AG04450 (cell line): Measurements from ENCODE around the gene FBXL19. TPM values are rescaled to one million over a fixed set of nuclear protein-coding genes. Genes with fewer than 3 reads are reported as not detected.

Experiments used
- CTCF ChIA-PET: fragments of 300-600, 350-600 bp; formaldehyde crosslinking; extraction: SDS; loops from one replicate; lab custom pipeline; 2022; ENCODE audit warnings: antibody characterized with exemption, inconsistent platforms; lab: Charles Lee
- POLR2A ChIA-PET: fragments of 350-600 bp; formaldehyde crosslinking; extraction: SDS; loops from one replicate; lab custom pipeline; 2021; ENCODE audit warnings: antibody characterized with exemption, inconsistent platforms; lab: Yijun Ruan, JAX
- DNase-seq: peaks from one replicate; pipeline ENCODE4 v3.0.0-alpha.2; 2011; ENCODE audit warnings: low read depth, low spot score
- H3K27ac ChIP-seq: one replicate; pipeline ENCODE4 v1.5.1; 2012; ENCODE audit warnings: low read depth, low read length, control low read depth
- H3K27me3 ChIP-seq: one replicate; pipeline ENCODE4 v1.6.0; 2012; ENCODE audit warnings: low read length; ENCODE audit not compliant: control insufficient read depth, insufficient read depth
- H3K4me3 ChIP-seq: 2 replicates; pipeline ENCODE4 v1.5.1; 2011; ENCODE audit warnings: mild to moderate bottlenecking, low read depth, low read length, control low read depth
- H3K9me3 ChIP-seq: 2 replicates; pipeline ENCODE4 v1.5.1; 2012; ENCODE audit warnings: low read length; ENCODE audit not compliant: control insufficient read depth, insufficient read depth
- polyA minus RNA-seq: library from RNA; depleted of rRNA, polyadenylated mRNA; stranded (reverse); fragments of >200 nt; gene quantifications from 2 replicates; pipeline ENCODE4 v1.2.3, GENCODE V29; 2011; rRNA and poly(A)+ RNA removed
- polyA plus RNA-seq: library from polyadenylated mRNA; depleted of rRNA; stranded (reverse); fragments of >200 nt; gene quantifications from 2 replicates; pipeline ENCODE4 v1.2.3, GENCODE V29; 2011; rRNA removed
- TF ChIP-seq, protein P1 (sequence below): IDR thresholded peaks from 2 replicates; pipeline ENCODE4 v1.5.1; 2011; ENCODE audit warnings: low read depth, low read length, control low read depth, inconsistent platforms

The FBXL19 gene, protein sequence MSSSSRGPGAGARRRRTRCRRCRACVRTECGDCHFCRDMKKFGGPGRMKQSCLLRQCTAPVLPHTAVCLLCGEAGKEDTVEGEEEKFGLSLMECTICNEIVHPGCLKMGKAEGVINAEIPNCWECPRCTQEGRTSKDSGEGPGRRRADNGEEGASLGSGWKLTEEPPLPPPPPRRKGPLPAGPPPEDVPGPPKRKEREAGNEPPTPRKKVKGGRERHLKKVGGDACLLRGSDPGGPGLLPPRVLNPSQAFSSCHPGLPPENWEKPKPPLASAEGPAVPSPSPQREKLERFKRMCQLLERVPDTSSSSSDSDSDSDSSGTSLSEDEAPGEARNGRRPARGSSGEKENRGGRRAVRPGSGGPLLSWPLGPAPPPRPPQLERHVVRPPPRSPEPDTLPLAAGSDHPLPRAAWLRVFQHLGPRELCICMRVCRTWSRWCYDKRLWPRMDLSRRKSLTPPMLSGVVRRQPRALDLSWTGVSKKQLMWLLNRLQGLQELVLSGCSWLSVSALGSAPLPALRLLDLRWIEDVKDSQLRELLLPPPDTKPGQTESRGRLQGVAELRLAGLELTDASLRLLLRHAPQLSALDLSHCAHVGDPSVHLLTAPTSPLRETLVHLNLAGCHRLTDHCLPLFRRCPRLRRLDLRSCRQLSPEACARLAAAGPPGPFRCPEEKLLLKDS
- polyA plus RNA-seq (7.1 and 10.6 TPM in 2 replicates), polyA minus RNA-seq (7.6 and 9.4 TPM in 2 replicates)

DNA sequence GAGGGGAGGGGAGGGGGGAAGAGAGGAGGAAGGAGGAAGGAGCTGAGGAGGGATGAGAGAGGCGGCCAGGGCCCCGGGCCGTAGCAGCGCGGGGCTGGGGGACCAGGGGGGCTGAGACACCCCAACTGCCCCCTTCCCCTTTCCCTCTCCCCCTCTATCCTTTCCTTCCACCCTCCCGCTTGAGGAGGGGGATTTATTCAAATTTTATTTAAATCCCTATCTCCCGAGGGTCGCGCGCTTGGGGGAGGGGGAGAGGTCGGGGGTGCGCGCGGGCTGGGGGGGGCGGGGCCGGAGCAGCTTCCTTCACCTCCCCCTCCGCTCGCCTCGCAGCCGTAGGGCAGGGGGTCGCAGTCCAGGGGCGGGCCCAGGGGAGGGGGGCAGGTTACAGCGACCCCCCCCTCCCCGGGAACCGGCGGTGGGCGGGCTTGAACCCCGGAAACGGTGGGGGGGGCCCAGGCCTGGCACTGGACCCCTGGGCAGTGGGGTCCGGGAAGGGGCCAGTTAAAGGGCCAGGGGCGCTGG, at the start of gene FBXL19:
TSS of gene FBXL19 (plus strand) at position 19 of the 522 bp plus-strand sequence. CDS start 2,183 bp downstream, outside the sequence.
- Histone ChIP-seq H3K9me3 (no peaks in the 10 kb centered on the region), H3K27ac (peak within 1 kb of the TSS; percentile 97), H3K27me3 (no peaks in the 10 kb centered on the region), H3K4me3 (peak within 1 kb of the TSS; percentile 94)
- DNase-seq, result no peak
- TF ChIP-seq, protein P1, sequence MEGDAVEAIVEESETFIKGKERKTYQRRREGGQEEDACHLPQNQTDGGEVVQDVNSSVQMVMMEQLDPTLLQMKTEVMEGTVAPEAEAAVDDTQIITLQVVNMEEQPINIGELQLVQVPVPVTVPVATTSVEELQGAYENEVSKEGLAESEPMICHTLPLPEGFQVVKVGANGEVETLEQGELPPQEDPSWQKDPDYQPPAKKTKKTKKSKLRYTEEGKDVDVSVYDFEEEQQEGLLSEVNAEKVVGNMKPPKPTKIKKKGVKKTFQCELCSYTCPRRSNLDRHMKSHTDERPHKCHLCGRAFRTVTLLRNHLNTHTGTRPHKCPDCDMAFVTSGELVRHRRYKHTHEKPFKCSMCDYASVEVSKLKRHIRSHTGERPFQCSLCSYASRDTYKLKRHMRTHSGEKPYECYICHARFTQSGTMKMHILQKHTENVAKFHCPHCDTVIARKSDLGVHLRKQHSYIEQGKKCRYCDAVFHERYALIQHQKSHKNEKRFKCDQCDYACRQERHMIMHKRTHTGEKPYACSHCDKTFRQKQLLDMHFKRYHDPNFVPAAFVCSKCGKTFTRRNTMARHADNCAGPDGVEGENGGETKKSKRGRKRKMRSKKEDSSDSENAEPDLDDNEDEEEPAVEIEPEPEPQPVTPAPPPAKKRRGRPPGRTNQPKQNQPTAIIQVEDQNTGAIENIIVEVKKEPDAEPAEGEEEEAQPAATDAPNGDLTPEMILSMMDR, result no peak
- ChIA-PET CTCF (interaction anchor here (0.6 kb wide), 2 partner anchors 79 to 286 kb away, joined by 4 to 6 read pairs; no protein-coding TSS in a partner anchor), POLR2A (interaction anchor here (0.6 to 1.0 kb wide), 4 partner anchors 13 to 564 kb away, joined by 3 to 4 read pairs (median 3); partner anchors contain the start of gene ORAI3)

DNA sequence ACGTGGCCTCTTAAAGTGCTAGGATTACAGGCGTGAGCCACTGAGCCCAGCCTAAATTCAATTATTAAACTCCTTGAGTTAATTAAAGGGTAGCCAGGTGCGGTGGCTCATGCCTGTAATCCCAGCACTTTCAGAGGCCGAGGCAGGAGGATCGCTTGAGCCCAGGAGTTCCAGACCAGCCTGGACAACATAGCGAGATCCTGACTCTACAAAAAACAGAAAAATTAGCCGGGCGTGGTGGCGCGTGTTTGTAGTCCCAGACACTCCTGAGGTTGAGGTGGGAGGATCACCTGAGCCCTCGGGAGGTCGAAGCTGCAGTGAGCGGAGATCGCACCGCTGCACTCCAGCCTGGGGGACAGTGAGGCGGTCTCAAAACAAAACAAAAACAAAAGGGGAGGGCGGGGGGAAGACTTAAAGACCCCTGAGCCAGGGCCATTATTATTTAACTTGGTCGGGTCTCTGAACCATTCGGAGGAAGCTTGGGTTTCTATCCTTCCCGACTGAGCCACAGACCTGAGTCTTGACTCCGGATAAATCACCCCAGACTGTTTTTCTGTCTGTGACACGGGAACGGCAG, 49.0 kb upstream of the FBXL19 start:
- H3K27me3 ChIP-seq, result no peaks in the 10 kb centered on the region
- no peak for DNase-seq
- H3K27ac ChIP-seq, result peak overlapping the region; percentile 96
- peak overlapping the region; percentile 85 for H3K4me3 ChIP-seq
- ChIA-PET CTCF (interaction anchor here (1.2 to 1.3 kb wide), 3 partner anchors 19 to 60 kb away, joined by 3 read pairs; no protein-coding TSS in a partner anchor), POLR2A (interaction anchor here (0.5 to 3.0 kb wide), 9 partner anchors 16 to 87 kb away, joined by 3 to 22 read pairs (median 5); partner anchors contain the start of genes BCL7C, CTF1 and ZNF629)
- peaks cover 3% of the 10 kb centered on the region; the same call in 1 of the 2 replicates for H3K9me3 ChIP-seq
- TF ChIP-seq, protein P1, result no peak

DNA sequence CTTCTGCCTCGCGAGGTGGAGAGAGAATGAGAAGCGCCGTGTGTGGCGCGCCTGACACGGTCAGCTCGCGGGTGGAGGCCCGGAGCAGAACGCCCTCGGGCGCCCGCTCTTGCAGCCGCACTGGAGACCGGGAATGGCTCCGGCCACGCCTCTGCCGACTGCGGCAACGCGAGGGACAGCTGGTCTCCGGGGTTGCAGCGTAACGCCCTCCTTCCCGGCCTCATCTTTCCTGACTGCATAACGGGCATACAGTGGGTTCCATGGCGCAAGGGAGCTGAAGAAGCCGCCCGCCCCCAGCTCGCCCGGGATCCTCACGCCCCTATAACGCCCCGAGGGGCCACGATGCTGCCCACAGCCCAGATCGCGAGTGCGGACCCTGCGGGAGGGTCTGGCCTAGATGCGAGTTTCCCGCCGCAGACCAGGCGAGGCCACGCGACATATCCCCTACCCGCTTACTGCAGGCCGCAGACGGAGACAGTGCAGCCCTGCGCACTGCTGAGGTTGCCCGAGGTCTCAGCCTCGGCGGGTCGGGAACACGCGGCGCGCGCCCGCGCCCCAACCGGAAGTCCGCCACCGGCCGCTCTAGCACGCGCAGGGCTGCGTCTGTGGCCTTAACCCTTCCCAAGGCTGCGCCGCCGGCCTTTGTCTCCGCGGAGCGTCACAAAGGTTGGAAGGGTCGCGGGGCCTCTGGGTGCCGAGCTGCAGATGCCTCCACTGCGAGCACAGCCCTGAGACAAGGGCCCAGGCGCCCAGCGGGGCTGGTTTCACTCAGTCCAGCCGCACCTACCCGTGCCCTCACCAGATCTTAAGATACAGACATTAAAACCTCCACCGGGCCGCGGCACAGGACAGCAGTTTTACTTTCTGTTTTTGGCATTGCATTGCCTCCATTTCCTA, 48.3 kb upstream of the FBXL19 start:
- Histone ChIP-seq H3K4me3 (peak overlapping the region; percentile 85), H3K9me3 (peaks cover 3% of the 10 kb centered on the region; the same call in 1 of the 2 replicates), H3K27ac (peak overlapping the region; percentile 96), H3K27me3 (no peaks in the 10 kb centered on the region)
- POLR2A ChIA-PET, result interaction anchor here (0.5 to 3.0 kb wide), 10 partner anchors 11 to 88 kb away, joined by 3 to 22 read pairs (median 4); partner anchors contain the start of genes BCL7C, CTF1 and ZNF629
- peak; percentile 57 for DNase-seq
- CTCF ChIA-PET, result interaction anchor here (1.2 to 1.3 kb wide), 3 partner anchors 18 to 61 kb away, joined by 3 read pairs; no protein-coding TSS in a partner anchor
- TF ChIP-seq, protein P1, result no peak
